HEK293 (cell line): ENCODE data around the gene CORO7.

ENCODE experiments used
- GLI2 ChIP-seq: fragments of 450-650 bp; formaldehyde crosslinking; IDR thresholded peaks from 2 replicates; pipeline ENCODE4; 2017; ENCODE audit warnings: missing biosample characterization, missing genetic modification characterization, low read depth, borderline replicate concordance
- MZF1 ChIP-seq: fragments of 450-650 bp; formaldehyde crosslinking; IDR thresholded peaks from 2 replicates; pipeline ENCODE4 v1.5.1; 2017; ENCODE audit warnings: missing biosample characterization, missing genetic modification characterization, borderline replicate concordance
- OVOL3 ChIP-seq: fragments of 450-650 bp; formaldehyde crosslinking; IDR thresholded peaks from 2 replicates; pipeline ENCODE4 v1.5.1; 2016; ENCODE audit warnings: missing biosample characterization, missing genetic modification characterization
- PRDM1 ChIP-seq: fragments of 450-650 bp; formaldehyde crosslinking; IDR thresholded peaks from 2 replicates; pipeline ENCODE4; 2016; ENCODE audit warnings: missing biosample characterization, missing genetic modification characterization
- SALL2 ChIP-seq: fragments of 450-650 bp; formaldehyde crosslinking; IDR thresholded peaks from 2 replicates; pipeline ENCODE4 v1.5.0; 2017; ENCODE audit warnings: missing biosample characterization, mild to moderate bottlenecking, missing genetic modification characterization, borderline replicate concordance
- ZNF112 ChIP-seq: fragments of 450-650 bp; formaldehyde crosslinking; IDR thresholded peaks from 2 replicates; pipeline ENCODE4 v1.5.0; 2017; ENCODE audit warnings: missing biosample characterization, missing genetic modification characterization
- ZNF138 ChIP-seq: fragments of 450-650 bp; formaldehyde crosslinking; IDR thresholded peaks from 2 replicates; pipeline ENCODE4 v1.5.1; 2016; ENCODE audit warnings: missing biosample characterization, missing genetic modification characterization, borderline replicate concordance
- ZNF155 ChIP-seq: fragments of 450-650 bp; formaldehyde crosslinking; IDR thresholded peaks from 2 replicates; pipeline ENCODE4 v1.5.1; 2016; ENCODE audit warnings: missing biosample characterization, missing genetic modification characterization
- ZNF169 ChIP-seq: fragments of 450-650 bp; formaldehyde crosslinking; IDR thresholded peaks from 2 replicates; pipeline ENCODE4 v1.5.1; 2016; ENCODE audit warnings: missing biosample characterization, missing genetic modification characterization
- ZNF184 ChIP-seq: fragments of 450-650 bp; IDR thresholded peaks from 2 replicates; pipeline ENCODE4 v1.5.1; 2018; ENCODE audit warnings: missing biosample characterization, mild to moderate bottlenecking, missing genetic modification characterization
- ZNF19 ChIP-seq: fragments of 450-650 bp; formaldehyde crosslinking; IDR thresholded peaks from 2 replicates; pipeline ENCODE4; 2016; ENCODE audit warnings: missing biosample characterization, missing genetic modification characterization, low read depth
- ZNF248 ChIP-seq: fragments of 450-650 bp; formaldehyde crosslinking; IDR thresholded peaks from 2 replicates; pipeline ENCODE4 v1.5.1; 2017; ENCODE audit warnings: missing biosample characterization, missing genetic modification characterization
- ZNF311 ChIP-seq: fragments of 450-650 bp; formaldehyde crosslinking; IDR thresholded peaks from 2 replicates; pipeline ENCODE4 v1.5.1; 2017; ENCODE audit warnings: missing biosample characterization, missing genetic modification characterization, borderline replicate concordance
- ZNF391 ChIP-seq: fragments of 450-650 bp; formaldehyde crosslinking; IDR thresholded peaks from 2 replicates; pipeline ENCODE4 v1.5.1; 2016; ENCODE audit warnings: low read depth, missing biosample characterization, missing genetic modification characterization, borderline replicate concordance
- ZNF473 ChIP-seq: fragments of 450-650 bp; formaldehyde crosslinking; IDR thresholded peaks from 2 replicates; pipeline ENCODE4 v1.5.1; 2017; ENCODE audit warnings: missing biosample characterization, missing genetic modification characterization
- ZNF670 ChIP-seq: fragments of 450-650 bp; formaldehyde crosslinking; IDR thresholded peaks from 2 replicates; pipeline ENCODE4 v1.5.1; 2016; ENCODE audit warnings: missing biosample characterization, missing genetic modification characterization, low read depth
- ZNF677 ChIP-seq: fragments of 450-650 bp; IDR thresholded peaks from 2 replicates; pipeline ENCODE4 v1.5.0; 2018; ENCODE audit warnings: missing biosample characterization, mild to moderate bottlenecking, missing genetic modification characterization, moderate library complexity
- TF ChIP-seq, protein P1 (sequence below): fragments of 450-650 bp; formaldehyde crosslinking; IDR thresholded peaks from 2 replicates; pipeline ENCODE4 v1.5.1; 2016; ENCODE audit warnings: missing biosample characterization, missing genetic modification characterization
- TF ChIP-seq, protein P2 (sequence below): fragments of 450-650 bp; formaldehyde crosslinking; IDR thresholded peaks from 2 replicates; pipeline ENCODE4 v1.5.1; 2017; ENCODE audit warnings: missing biosample characterization, missing genetic modification characterization
- TF ChIP-seq, protein P3 (sequence below): fragments of 450-650 bp; formaldehyde crosslinking; IDR thresholded peaks from 2 replicates; pipeline ENCODE4 v1.5.1; 2017; ENCODE audit warnings: missing biosample characterization, mild to moderate bottlenecking, missing genetic modification characterization, moderate library complexity
- TF ChIP-seq, protein P4 (sequence below): fragments of 450-650 bp; formaldehyde crosslinking; IDR thresholded peaks from 2 replicates; pipeline ENCODE4 v1.5.1; 2016; ENCODE audit warnings: missing biosample characterization, missing genetic modification characterization
- TF ChIP-seq, protein P5 (sequence below): fragments of 450-650 bp; formaldehyde crosslinking; IDR thresholded peaks from 2 replicates; pipeline ENCODE4 v1.5.1; 2016; ENCODE audit warnings: missing biosample characterization, missing genetic modification characterization
- TF ChIP-seq, protein P6 (sequence below): fragments of 450-650 bp; formaldehyde crosslinking; IDR thresholded peaks from 2 replicates; pipeline ENCODE4 v1.5.1; 2016; ENCODE audit warnings: missing biosample characterization, missing genetic modification characterization, low read depth
- TF ChIP-seq, protein P7 (sequence below): fragments of 450-650 bp; formaldehyde crosslinking; IDR thresholded peaks from 2 replicates; pipeline ENCODE4 v1.5.1; 2016; ENCODE audit warnings: missing biosample characterization, missing genetic modification characterization

Gene CORO7

DNA sequence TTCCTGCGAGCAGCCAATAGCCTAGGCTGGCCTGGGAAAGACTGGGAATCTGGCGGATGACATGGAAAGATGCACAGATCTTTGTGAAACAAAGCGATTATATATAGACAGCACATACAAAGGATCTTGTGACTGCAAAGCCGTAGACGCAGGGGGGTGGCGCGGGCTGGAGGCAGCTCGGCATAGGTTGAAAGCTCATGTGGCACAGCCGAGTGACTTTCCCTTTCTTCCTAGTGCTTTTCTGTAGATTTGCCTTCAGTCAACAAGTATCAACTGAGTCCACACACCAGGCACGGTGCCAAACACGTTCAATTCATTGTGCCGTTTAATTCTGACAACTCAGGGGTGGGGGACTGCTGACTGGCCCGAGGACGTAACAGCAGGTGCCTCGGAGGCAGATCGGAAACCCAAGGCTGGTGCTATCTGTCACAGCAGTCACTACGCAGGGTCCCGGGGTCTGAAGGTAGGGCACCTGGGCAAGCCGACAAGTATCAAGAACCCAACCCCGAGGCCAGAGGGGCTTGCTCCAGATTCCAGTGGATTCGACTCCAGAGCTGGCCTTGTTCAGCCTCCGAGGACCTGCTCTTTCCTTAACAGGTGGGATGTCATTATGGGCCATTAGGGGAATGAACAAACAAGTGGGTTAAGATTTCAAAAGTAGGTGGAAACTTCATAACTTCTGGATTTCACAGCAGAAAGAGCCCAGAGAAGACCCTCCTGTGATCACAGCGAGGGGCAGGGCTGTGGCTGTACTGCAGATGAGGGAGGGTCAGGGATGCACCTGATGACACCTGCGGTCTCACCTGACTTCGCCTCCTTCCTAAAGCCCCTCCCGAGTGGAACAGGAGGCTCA, 71.2 kb downstream of the CORO7 start (continued):
- TF ChIP-seq, protein P1, sequence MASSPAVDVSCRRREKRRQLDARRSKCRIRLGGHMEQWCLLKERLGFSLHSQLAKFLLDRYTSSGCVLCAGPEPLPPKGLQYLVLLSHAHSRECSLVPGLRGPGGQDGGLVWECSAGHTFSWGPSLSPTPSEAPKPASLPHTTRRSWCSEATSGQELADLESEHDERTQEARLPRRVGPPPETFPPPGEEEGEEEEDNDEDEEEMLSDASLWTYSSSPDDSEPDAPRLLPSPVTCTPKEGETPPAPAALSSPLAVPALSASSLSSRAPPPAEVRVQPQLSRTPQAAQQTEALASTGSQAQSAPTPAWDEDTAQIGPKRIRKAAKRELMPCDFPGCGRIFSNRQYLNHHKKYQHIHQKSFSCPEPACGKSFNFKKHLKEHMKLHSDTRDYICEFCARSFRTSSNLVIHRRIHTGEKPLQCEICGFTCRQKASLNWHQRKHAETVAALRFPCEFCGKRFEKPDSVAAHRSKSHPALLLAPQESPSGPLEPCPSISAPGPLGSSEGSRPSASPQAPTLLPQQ (tag by site-specific recombination), result no peak
- TF ChIP-seq MZF1 (no peak), PRDM1 (tag by site-specific recombination) (peak; percentile 26; the same call in 1 of the 2 replicates), SALL2 (tag by site-specific recombination) (no peak), ZNF391 (tag by site-specific recombination) (no peak), ZNF473 (tag by site-specific recombination) (no peak), ZNF311 (tag by site-specific recombination) (no peak), GLI2 (no peak), ZNF138 (tag by site-specific recombination) (no peak), ZNF155 (tag by site-specific recombination) (no peak), ZNF19 (no peak), ZNF677 (tag by site-specific recombination) (no peak), ZNF112 (tag by site-specific recombination) (no peak), OVOL3 (tag by site-specific recombination) (no peak), ZNF184 (tag by site-specific recombination) (no peak), ZNF169 (no peak), ZNF670 (tag by site-specific recombination) (no peak), ZNF248 (tag by site-specific recombination) (no peak)
- TF ChIP-seq, protein P2, sequence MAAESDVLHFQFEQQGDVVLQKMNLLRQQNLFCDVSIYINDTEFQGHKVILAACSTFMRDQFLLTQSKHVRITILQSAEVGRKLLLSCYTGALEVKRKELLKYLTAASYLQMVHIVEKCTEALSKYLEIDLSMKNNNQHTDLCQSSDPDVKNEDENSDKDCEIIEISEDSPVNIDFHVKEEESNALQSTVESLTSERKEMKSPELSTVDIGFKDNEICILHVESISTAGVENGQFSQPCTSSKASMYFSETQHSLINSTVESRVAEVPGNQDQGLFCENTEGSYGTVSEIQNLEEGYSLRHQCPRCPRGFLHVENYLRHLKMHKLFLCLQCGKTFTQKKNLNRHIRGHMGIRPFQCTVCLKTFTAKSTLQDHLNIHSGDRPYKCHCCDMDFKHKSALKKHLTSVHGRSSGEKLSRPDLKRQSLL (tag by site-specific recombination), result no peak
- TF ChIP-seq, protein P3, sequence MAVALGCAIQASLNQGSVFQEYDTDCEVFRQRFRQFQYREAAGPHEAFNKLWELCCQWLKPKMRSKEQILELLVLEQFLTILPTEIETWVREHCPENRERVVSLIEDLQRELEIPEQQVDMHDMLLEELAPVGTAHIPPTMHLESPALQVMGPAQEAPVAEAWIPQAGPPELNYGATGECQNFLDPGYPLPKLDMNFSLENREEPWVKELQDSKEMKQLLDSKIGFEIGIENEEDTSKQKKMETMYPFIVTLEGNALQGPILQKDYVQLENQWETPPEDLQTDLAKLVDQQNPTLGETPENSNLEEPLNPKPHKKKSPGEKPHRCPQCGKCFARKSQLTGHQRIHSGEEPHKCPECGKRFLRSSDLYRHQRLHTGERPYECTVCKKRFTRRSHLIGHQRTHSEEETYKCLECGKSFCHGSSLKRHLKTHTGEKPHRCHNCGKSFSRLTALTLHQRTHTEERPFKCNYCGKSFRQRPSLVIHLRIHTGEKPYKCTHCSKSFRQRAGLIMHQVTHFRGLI (tag by site-specific recombination), result no peak
- TF ChIP-seq, protein P4, sequence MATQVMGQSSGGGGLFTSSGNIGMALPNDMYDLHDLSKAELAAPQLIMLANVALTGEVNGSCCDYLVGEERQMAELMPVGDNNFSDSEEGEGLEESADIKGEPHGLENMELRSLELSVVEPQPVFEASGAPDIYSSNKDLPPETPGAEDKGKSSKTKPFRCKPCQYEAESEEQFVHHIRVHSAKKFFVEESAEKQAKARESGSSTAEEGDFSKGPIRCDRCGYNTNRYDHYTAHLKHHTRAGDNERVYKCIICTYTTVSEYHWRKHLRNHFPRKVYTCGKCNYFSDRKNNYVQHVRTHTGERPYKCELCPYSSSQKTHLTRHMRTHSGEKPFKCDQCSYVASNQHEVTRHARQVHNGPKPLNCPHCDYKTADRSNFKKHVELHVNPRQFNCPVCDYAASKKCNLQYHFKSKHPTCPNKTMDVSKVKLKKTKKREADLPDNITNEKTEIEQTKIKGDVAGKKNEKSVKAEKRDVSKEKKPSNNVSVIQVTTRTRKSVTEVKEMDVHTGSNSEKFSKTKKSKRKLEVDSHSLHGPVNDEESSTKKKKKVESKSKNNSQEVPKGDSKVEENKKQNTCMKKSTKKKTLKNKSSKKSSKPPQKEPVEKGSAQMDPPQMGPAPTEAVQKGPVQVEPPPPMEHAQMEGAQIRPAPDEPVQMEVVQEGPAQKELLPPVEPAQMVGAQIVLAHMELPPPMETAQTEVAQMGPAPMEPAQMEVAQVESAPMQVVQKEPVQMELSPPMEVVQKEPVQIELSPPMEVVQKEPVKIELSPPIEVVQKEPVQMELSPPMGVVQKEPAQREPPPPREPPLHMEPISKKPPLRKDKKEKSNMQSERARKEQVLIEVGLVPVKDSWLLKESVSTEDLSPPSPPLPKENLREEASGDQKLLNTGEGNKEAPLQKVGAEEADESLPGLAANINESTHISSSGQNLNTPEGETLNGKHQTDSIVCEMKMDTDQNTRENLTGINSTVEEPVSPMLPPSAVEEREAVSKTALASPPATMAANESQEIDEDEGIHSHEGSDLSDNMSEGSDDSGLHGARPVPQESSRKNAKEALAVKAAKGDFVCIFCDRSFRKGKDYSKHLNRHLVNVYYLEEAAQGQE, result no peak
- TF ChIP-seq, protein P5, sequence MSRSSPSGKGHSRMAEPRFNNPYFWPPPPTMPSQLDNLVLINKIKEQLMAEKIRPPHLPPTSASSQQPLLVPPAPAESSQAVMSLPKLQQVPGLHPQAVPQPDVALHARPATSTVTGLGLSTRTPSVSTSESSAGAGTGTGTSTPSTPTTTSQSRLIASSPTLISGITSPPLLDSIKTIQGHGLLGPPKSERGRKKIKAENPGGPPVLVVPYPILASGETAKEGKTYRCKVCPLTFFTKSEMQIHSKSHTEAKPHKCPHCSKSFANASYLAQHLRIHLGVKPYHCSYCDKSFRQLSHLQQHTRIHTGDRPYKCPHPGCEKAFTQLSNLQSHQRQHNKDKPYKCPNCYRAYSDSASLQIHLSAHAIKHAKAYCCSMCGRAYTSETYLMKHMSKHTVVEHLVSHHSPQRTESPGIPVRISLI (tag by site-specific recombination), result no peak
- TF ChIP-seq, protein P6, sequence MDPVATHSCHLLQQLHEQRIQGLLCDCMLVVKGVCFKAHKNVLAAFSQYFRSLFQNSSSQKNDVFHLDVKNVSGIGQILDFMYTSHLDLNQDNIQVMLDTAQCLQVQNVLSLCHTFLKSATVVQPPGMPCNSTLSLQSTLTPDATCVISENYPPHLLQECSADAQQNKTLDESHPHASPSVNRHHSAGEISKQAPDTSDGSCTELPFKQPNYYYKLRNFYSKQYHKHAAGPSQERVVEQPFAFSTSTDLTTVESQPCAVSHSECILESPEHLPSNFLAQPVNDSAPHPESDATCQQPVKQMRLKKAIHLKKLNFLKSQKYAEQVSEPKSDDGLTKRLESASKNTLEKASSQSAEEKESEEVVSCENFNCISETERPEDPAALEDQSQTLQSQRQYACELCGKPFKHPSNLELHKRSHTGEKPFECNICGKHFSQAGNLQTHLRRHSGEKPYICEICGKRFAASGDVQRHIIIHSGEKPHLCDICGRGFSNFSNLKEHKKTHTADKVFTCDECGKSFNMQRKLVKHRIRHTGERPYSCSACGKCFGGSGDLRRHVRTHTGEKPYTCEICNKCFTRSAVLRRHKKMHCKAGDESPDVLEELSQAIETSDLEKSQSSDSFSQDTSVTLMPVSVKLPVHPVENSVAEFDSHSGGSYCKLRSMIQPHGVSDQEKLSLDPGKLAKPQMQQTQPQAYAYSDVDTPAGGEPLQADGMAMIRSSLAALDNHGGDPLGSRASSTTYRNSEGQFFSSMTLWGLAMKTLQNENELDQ, result no peak
- TF ChIP-seq, protein P7, sequence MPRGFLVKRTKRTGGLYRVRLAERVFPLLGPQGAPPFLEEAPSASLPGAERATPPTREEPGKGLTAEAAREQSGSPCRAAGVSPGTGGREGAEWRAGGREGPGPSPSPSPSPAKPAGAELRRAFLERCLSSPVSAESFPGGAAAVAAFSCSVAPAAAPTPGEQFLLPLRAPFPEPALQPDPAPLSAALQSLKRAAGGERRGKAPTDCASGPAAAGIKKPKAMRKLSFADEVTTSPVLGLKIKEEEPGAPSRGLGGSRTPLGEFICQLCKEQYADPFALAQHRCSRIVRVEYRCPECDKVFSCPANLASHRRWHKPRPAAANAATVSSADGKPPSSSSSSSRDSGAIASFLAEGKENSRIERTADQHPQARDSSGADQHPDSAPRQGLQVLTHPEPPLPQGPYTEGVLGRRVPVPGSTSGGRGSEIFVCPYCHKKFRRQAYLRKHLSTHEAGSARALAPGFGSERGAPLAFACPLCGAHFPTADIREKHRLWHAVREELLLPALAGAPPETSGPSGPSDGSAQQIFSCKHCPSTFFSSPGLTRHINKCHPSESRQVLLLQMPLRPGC, result no peak
